Stimulated activated CD4-positive, alpha-beta T cell treated with anti-CD3 and anti-CD28 coated beads, Interleukin-2, amount 100 ng/mL, for 4 hours (primary cell): Measurements from ENCODE around the gene UCP3.
"Not testable (repeated sequence)": the region's sequence is repeated elsewhere in the genome, so short reads cannot be mapped to it uniquely, and the experiment has no call there.

Experiments
- DNase-seq: peaks from one replicate; pipeline ENCODE4 v3.0.0-alpha.2; 2020; ENCODE audit warnings: low read depth

The UCP3 gene

GRCh38 chr11:74000307-74001133 is 8.4 kb downstream of the UCP3 start:
- DNase-seq: no peak

- DNase-seq: no peak
These were observed 9.1 kb downstream of the UCP3 start for GRCh38 chr11:73999581-74000306.

DNA sequence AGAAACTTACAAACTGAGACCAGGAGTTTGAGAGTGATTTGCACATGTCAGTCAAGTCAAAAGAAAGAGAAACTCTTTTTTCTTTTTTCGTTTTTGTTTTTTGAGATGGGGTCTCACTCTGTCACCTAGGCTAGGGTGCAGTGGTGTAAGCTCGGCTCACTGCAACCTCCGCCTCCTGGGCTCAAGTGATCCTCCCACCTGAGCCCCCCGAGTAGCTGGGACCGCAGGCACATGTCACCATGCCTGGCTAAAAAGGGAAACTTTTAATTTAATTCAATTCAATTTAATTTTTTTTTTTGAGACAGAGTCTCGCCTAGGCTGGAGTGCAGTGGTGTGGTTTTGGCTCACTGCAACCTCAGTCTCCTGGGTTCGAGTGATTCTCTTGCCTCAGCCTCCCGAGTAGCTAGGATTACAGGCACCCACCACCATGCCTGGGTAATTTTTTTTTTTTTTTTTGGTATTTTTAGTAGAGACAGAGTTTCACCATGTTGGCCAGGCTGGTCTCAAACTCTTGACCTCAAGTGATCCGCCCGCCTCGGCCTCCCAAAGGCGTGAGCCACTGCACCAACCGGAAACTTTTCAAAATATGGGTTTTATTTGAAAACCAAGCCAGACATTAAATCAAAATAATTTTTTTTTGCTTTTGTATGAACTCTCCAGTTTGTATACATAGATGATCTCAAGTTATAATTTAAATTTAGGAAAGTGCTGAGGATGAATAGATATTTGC is 9.9 kb downstream of the UCP3 start:
- no peak for DNase-seq

GRCh38 chr11:73997120-73997770 is 11.6 kb downstream of the UCP3 start:
- DNase-seq: no peak

- DNase-seq: no peak
These were observed 12.6 kb downstream of the UCP3 start for GRCh38 chr11:73996161-73996747.

- DNase-seq: no peak
These were observed 13.2 kb downstream of the UCP3 start for GRCh38 chr11:73995731-73996130.

- DNase-seq: no peak
These were observed 13.6 kb downstream of the UCP3 start for GRCh38 chr11:73995247-73995646.

GRCh38 chr11:73991471-73992006 is 17.3 kb downstream of the UCP3 start:
- DNase-seq: no peak

GRCh38 chr11:73990730-73991129 is 18.2 kb downstream of the UCP3 start:
- DNase-seq: no peak

- DNase-seq: no peak
These were observed 19.7 kb downstream of the UCP3 start for GRCh38 chr11:73989156-73989555.

DNA sequence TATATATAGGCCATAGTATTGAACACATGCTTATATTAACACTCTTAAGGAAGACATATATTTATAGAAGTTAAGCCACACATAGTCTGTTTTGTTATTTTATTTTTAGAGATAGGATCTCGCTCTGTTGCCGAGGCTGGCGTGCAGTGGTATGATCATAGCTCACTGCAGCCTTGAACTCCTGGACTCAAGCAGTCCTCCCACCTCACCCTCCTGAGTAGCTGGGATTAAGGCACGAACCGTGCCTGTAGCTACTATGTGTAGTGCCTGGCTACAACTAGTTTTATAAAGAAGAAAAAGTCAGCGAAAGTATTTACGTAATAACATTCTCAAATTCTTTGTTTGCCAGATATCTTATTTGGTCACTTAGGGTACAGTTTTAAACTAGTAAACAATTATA is 20.7 kb downstream of the UCP3 start:
- DNase-seq: no peak

DNA sequence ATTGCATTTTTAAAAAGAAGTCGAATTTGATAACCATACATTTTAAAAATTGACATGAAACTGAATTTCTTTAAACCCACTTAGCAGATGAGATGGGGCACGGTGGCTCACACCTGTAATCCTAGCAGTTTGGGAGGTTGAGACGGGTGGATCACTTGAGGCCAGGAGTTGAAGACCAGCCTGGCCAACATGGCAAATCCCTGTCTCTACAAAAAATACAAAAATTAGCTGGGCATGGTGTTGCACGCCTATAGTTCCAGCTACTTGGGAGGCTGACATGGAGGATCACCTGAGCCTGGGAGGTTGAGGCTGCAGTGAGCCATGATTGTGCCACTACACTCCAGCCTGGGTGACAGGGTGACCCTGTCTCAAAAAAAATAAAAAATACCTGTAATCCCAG is 23.2 kb downstream of the UCP3 start:
- DNase-seq: not testable (repeated sequence)

DNA sequence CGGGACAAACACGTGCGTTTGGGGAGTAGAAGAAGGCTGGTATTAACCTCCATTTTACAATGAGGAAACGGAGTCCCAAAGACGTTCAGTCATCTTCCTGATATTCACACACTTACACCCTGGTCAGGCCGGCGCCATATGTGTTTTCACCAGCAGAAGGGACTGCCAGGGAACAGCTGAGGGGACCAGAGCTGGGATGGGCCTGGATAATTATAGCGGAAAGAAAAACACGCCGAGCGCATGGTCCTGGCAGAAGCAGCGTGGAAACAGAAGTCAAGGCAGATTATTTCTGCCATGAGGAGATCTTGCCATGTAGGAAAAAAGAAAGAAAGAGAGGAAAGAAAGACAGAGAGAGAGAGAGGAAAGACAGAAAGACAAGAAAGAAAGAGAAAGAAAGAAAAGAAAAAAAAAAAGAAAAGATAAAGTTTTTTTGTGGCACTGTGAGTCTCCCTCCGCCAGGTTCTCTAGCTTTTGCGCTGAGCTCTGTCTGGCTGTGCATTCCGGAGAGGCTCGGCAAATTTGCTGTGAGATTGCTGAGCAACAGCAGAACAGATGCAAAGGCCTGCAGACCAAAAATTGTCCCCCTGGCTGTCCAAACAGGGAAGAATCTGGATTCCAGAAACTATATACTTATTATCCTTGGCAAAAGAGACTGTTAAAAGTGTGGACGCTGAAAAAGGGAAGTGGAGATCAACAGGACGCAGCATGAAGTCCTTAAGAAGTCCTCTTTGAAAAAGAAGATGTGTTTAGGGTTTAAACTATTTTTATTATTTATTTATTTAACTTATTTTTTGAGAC is 24.9 kb downstream of the UCP3 start:
- DNase-seq: no peak

GRCh38 chr11:73982990-73983740 is 25.7 kb downstream of the UCP3 start:
- peak; percentile 87 for DNase-seq

GRCh38 chr11:73982595-73982989 is 26.3 kb downstream of the UCP3 start, which contains the start of gene UCP2:
UCP2 (minus strand) TSS chr11:73982843; CDS start chr11:73978378, 4,465 bp downstream.
- DNase-seq: peak; percentile 67

DNA sequence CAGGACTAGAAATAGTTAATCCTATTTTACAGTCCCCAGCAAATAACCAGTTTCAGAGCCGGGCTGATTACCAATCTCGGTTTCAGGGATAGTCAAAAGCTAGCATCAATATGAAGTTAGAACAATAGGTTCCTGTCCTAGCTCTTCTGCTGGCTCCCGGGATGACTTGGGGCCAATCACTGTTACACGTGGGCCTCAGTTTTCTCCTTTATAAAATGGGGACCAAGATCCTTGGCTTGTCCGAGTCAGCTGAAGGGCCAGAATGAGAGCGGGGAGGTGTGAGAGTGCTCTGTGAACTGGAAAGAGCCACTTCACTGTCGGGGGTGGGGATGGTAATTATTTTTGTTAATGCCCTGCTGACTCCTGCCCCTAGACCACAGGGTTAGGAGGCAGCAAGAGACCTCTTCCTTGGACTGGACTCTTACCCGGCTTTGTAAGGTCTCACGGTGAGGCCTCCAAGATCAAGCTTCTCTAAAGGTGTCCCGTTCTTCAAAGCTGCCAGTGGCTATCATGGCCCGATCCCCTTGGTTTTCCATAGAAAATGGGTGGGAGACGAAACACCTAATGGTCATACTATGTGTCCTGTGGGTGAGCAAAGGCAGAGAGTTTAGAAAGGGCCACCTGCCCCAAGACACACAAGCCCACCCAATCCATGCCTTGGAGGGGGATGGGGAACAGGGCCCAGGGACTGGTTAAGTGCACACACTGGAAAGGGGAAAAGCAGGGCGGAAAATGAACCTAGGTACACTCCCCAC is 27.7 kb downstream of the UCP3 start:
- DNase-seq: no peak

- DNase-seq: peak; percentile 67
These were observed 28.6 kb downstream of the UCP3 start for GRCh38 chr11:73980001-73980961.

- no peak for DNase-seq
These were observed 30.3 kb downstream of the UCP3 start for GRCh38 chr11:73978576-73979086.
